HepG2 (cell line): ENCODE results near the gene GPR137. TPM values are rescaled to one million over a fixed set of nuclear protein-coding genes. Genes with fewer than 3 reads are reported as not detected.
A peak's percentile ranks its signal among the peaks of the same experiment; 100 is the strongest.

Experiments used
- ETV6 ChIP-seq: sonication (generic); formaldehyde crosslinking; conservative IDR thresholded peaks from 2 replicates; pipeline ENCODE4 v1.4.0; 2020; ENCODE audit warnings: missing genetic modification reagents
- HDAC1 ChIP-seq: sonication (generic); formaldehyde crosslinking; IDR thresholded peaks from 2 replicates; pipeline ENCODE4 v1.5.1; 2020; ENCODE audit warnings: mild to moderate bottlenecking, missing genetic modification reagents
- HES4 ChIP-seq: sonication (generic); formaldehyde crosslinking; IDR thresholded peaks from 2 replicates; pipeline ENCODE4 v1.9.0; 2021; ENCODE audit warnings: mild to moderate bottlenecking, missing genetic modification reagents, borderline replicate concordance
- HMGA1 ChIP-seq: sonication (generic); formaldehyde crosslinking; conservative IDR thresholded peaks from 2 replicates; pipeline ENCODE4 v1.4.0; 2020; ENCODE audit warnings: missing genetic modification reagents
- HNRNPL ChIP-seq: fragments of 200-400 bp; formaldehyde crosslinking; IDR thresholded peaks from 2 replicates; pipeline ENCODE4 v1.6.1; 2017; ENCODE audit warnings: mild to moderate bottlenecking, low read depth, low read length
- HOXA3 ChIP-seq: sonication (generic); formaldehyde crosslinking; IDR thresholded peaks from 2 replicates; pipeline ENCODE4 v1.5.0; 2020; ENCODE audit warnings: missing genetic modification reagents
- IKZF4 ChIP-seq: sonication (generic); formaldehyde crosslinking; IDR thresholded peaks from 2 replicates; pipeline ENCODE4 v1.5.1; 2020; ENCODE audit warnings: borderline replicate concordance, mild to moderate bottlenecking, low read depth, missing genetic modification reagents; ENCODE audit errors: not compliant biosample characterization
- NBN ChIP-seq: fragments of 450-650 bp; conservative IDR thresholded peaks from 2 replicates; pipeline ENCODE4 v1.6.1; 2017
- NR2F6 ChIP-seq, 2 experiments: IDR thresholded peaks; 2 replicates each; pipeline ENCODE4 v1.6.1; 2016; ENCODE audit warnings: antibody characterized with exemption in 1 of 2, mild to moderate bottlenecking in 1 of 2
- PREB ChIP-seq: sonication (generic); formaldehyde crosslinking; IDR thresholded peaks from 2 replicates; pipeline ENCODE4 v1.4.0; 2020; ENCODE audit warnings: missing genetic modification reagents
- RAD21 ChIP-seq: fragments of 450-650 bp; formaldehyde crosslinking; IDR thresholded peaks from 2 replicates; pipeline ENCODE4 v1.5.0; 2020; ENCODE audit warnings: mild to moderate bottlenecking
- RARA ChIP-seq: IDR thresholded peaks from 2 replicates; pipeline ENCODE4 v1.6.1; 2016; ENCODE audit warnings: missing genetic modification reagents, missing compliant biosample characterization
- RCOR2 ChIP-seq: IDR thresholded peaks from 2 replicates; pipeline ENCODE4 v1.6.1; 2016; ENCODE audit warnings: missing biosample characterization, missing genetic modification reagents
- TERF1 ChIP-seq: sonication (generic); formaldehyde crosslinking; IDR thresholded peaks from 2 replicates; pipeline ENCODE4 v1.8.0; 2022; ENCODE audit warnings: mild to moderate bottlenecking, missing genetic modification reagents, moderate library complexity
- U2AF1 ChIP-seq: fragments of 200-400 bp; formaldehyde crosslinking; optimal IDR thresholded peaks from 2 replicates; pipeline ENCODE3; 2017; ENCODE audit warnings: mild to moderate bottlenecking, low read depth, low read length
- XRCC5 ChIP-seq: fragments of 200-400 bp; formaldehyde crosslinking; optimal IDR thresholded peaks from 2 replicates; pipeline ENCODE3; 2017; ENCODE audit warnings: mild to moderate bottlenecking, low read length
- ZNF234 ChIP-seq: sonication (generic); formaldehyde crosslinking; conservative IDR thresholded peaks from 2 replicates; pipeline ENCODE4 v1.5.1; 2020; ENCODE audit warnings: mild to moderate bottlenecking, missing genetic modification reagents
- ZNF501 ChIP-seq: sonication (generic); formaldehyde crosslinking; IDR thresholded peaks from 2 replicates; pipeline ENCODE4 v1.5.1; 2020; ENCODE audit warnings: mild to moderate bottlenecking, moderate library complexity, missing genetic modification reagents
- ZNF510 ChIP-seq: sonication (generic); formaldehyde crosslinking; IDR thresholded peaks from 2 replicates; pipeline ENCODE4 v1.4.0; 2020; ENCODE audit warnings: low read depth, mild to moderate bottlenecking, missing genetic modification reagents
- ZNF75D ChIP-seq: sonication (generic); formaldehyde crosslinking; IDR thresholded peaks from 2 replicates; pipeline ENCODE4 v1.8.1; 2023; ENCODE audit warnings: missing genetic modification reagents, mild to moderate bottlenecking, borderline replicate concordance
- ZNF775 ChIP-seq: sonication (generic); formaldehyde crosslinking; IDR thresholded peaks from 2 replicates; pipeline ENCODE4 v1.4.0; 2020; ENCODE audit warnings: missing genetic modification reagents, mild to moderate bottlenecking, moderate library complexity, borderline replicate concordance
- ZNF776 ChIP-seq: sonication (generic); formaldehyde crosslinking; IDR thresholded peaks from 2 replicates; pipeline ENCODE4 v1.4.0; 2020; ENCODE audit warnings: mild to moderate bottlenecking, missing genetic modification reagents
- ZNF816 ChIP-seq: sonication (generic); formaldehyde crosslinking; IDR thresholded peaks from 2 replicates; pipeline ENCODE4 v1.8.0; 2022; ENCODE audit warnings: missing genetic modification reagents, mild to moderate bottlenecking, borderline replicate concordance
- polyA plus RNA-seq, 8 experiments: library from polyadenylated mRNA; depleted of rRNA in 3 of 8; stranded (reverse) in 7 of 8; unstranded in 1 of 8; fragments of >200 nt; fragmentation: Illumina TruSeq in 4 of 8; extraction: Trizol in 4 of 8; gene quantifications; 2 replicates each; pipeline versions ENCODE4 v1.2.1 to v1.2.3, GENCODE V29; 2011 to 2016; ENCODE audit warnings: low read depth in 4 of 8, missing spikeins in 1 of 8, mixed read lengths in 1 of 8; ENCODE audit not compliant: insufficient read depth in 1 of 8
- total RNA-seq, 5 experiments: library from RNA; depleted of rRNA; stranded (reverse); fragments of >200 nt; fragmentation: Illumina TruSeq; extraction: Trizol; gene quantifications; 2 replicates each; pipeline ENCODE4 v1.2.3, GENCODE V29; 2016; ENCODE audit warnings: low read depth in 1 of 5
- TF ChIP-seq, protein P1 (sequence below): sonication (generic); formaldehyde crosslinking; IDR thresholded peaks from 2 replicates; pipeline ENCODE4 v1.5.0; 2020; ENCODE audit warnings: mild to moderate bottlenecking, missing genetic modification reagents

The GPR137 gene
- total and polyA plus RNA-seq, 2 of the 13 experiments (the other 11 are each of a cell fraction or from before 2014, with no cell fraction given), result 8.5 to 13.2 TPM

DNA sequence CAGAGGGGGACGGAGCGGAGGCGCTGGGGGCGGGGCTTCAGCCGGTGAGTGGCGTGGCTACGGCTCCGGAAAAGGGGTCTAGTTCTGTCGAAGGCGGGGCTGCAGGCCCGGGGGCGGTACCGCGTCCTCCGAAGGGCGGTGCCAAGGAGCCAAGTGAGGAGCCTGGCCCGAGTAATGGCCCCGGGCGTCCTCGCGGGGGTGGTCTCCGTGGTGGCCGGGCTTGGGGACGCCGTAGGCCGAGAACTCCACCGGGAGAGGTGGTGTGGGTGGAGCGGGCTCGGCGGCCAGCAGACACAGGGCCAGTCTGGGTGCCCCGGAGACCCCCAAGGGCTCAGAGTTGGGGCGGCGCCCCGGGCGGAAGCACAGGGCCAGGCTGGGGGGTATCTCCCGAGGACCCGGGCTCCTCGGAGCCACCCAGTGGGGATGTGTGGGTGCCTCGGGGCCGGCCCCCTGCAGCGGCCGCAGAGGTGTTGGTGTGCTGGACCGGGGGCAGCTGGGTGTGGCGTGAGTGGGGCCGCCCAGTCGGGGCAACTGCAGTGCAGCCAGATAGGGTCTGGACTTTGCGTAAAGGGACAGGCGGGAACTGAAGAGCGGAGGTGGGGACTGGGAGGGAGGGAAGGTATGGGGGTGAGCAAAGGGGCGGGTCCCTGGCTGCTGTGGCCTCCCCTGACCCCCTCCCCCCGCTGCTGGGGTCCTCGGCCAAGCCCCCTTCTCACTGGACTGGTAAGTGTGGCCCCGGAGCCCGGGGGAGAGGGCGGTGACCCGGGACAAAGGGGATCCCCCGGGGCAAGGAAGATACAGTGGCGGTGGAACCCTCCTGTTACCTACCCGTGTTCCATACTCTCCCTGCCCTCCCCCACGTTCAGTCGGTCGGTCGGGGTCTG is 43.9 kb upstream of the GPR137 start (continued):
- TF ChIP-seq PREB (CRISPR knock-in tag) (no peak), ZNF234 (CRISPR knock-in tag) (no peak; the same call in 1 of the 2 replicates), HMGA1 (CRISPR knock-in tag) (no peak), NR2F6 (IDR thresholded peaks at IDR 0.05) (no peak), NR2F6 (CRISPR knock-in tag; IDR thresholded peaks at IDR 0.05) (no peak; the same call in 1 of the 2 replicates), HES4 (peak; percentile 77), RARA (CRISPR knock-in tag) (no peak), ZNF501 (CRISPR knock-in tag) (peak; percentile 6; the same call in 1 of the 2 replicates), HOXA3 (no peak; the same call in 1 of the 2 replicates), XRCC5 (no peak), RCOR2 (CRISPR knock-in tag) (no peak), ZNF776 (peak; percentile 55), TERF1 (CRISPR knock-in tag) (no peak), ZNF510 (CRISPR knock-in tag) (0 out of 2 replicates have a peak, but pooled peaks have one; percentile 17), ZNF775 (CRISPR knock-in tag) (no peak), HNRNPL (no peak), ETV6 (no peak; the same call in 1 of the 2 replicates), NBN (no peak), ZNF75D (CRISPR knock-in tag) (no peak), RAD21 (no peak; the same call in none of the 2 replicates), U2AF1 (no peak), HDAC1 (CRISPR knock-in tag) (peak; percentile 13; the same call in 1 of the 2 replicates), IKZF4 (CRISPR knock-in tag) (no peak), ZNF816 (CRISPR knock-in tag) (no peak)
- TF ChIP-seq, protein P1, sequence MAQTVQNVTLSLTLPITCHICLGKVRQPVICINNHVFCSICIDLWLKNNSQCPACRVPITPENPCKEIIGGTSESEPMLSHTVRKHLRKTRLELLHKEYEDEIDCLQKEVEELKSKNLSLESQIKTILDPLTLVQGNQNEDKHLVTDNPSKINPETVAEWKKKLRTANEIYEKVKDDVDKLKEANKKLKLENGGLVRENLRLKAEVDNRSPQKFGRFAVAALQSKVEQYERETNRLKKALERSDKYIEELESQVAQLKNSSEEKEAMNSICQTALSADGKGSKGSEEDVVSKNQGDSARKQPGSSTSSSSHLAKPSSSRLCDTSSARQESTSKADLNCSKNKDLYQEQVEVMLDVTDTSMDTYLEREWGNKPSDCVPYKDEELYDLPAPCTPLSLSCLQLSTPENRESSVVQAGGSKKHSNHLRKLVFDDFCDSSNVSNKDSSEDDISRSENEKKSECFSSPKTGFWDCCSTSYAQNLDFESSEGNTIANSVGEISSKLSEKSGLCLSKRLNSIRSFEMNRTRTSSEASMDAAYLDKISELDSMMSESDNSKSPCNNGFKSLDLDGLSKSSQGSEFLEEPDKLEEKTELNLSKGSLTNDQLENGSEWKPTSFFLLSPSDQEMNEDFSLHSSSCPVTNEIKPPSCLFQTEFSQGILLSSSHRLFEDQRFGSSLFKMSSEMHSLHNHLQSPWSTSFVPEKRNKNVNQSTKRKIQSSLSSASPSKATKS (CRISPR knock-in tag), result no peak
